HepG2 (cell line): ENCODE measurements around the gene ZNF628. TPM values are rescaled to one million over a fixed set of nuclear protein-coding genes. Genes with fewer than 3 reads are reported as not detected.
A peak's percentile ranks its signal among the peaks of the same experiment; 100 is the strongest.

Experiments
- ARID5B ChIP-seq: IDR thresholded peaks from 2 replicates; pipeline ENCODE4 v1.4.0; 2020; ENCODE audit warnings: mild to moderate bottlenecking, missing genetic modification reagents
- CAMTA2 ChIP-seq: sonication (generic); formaldehyde crosslinking; IDR thresholded peaks from 2 replicates; pipeline ENCODE4 v1.4.0; 2020; ENCODE audit warnings: mild to moderate bottlenecking, missing genetic modification reagents, borderline replicate concordance
- ELF3 ChIP-seq: IDR thresholded peaks from 2 replicates; pipeline ENCODE4 v1.6.1; 2016; ENCODE audit warnings: missing genetic modification reagents, missing compliant biosample characterization
- FOXO4 ChIP-seq: sonication (generic); formaldehyde crosslinking; conservative IDR thresholded peaks from 2 replicates; pipeline ENCODE4 v1.8.1; 2023; ENCODE audit warnings: missing genetic modification reagents
- HDAC2 ChIP-seq: sonication (generic); formaldehyde crosslinking; IDR thresholded peaks from 2 replicates; pipeline ENCODE4 v1.4.0; 2020; ENCODE audit warnings: missing genetic modification reagents
- PAF1 ChIP-seq: IDR thresholded peaks from 2 replicates; pipeline ENCODE4 v1.6.1; 2016; ENCODE audit warnings: missing genetic modification reagents, missing compliant biosample characterization
- POLR2A ChIP-seq, 2 experiments: IDR thresholded peaks; 2 replicates each; pipeline ENCODE4 v1.6.1; 2011; ENCODE audit warnings: low read depth in 2 of 2, low read length in 2 of 2, mild to moderate bottlenecking in 1 of 2, moderate library complexity in 1 of 2; ENCODE audit not compliant: insufficient read depth in 1 of 2
- PRMT3 ChIP-seq: sonication (generic); formaldehyde crosslinking; IDR thresholded peaks from 2 replicates; pipeline ENCODE4 v1.8.1; 2022; ENCODE audit warnings: low read depth, mild to moderate bottlenecking, moderate library complexity, missing genetic modification reagents, borderline replicate concordance
- RERE ChIP-seq: IDR thresholded peaks from 2 replicates; pipeline ENCODE4 v1.6.1; 2016; ENCODE audit warnings: low read depth, missing genetic modification reagents, missing compliant biosample characterization
- SATB2 ChIP-seq: sonication (generic); formaldehyde crosslinking; IDR thresholded peaks from 2 replicates; pipeline ENCODE4 v1.5.0; 2020; ENCODE audit warnings: missing genetic modification reagents
- SMARCC2 ChIP-seq: fragments of 450-650 bp; IDR thresholded peaks from 2 replicates; pipeline ENCODE4 v1.6.1; 2017; ENCODE audit warnings: antibody characterized with exemption, mild to moderate bottlenecking
- SRF ChIP-seq: IDR thresholded peaks from 2 replicates; pipeline ENCODE4 v1.6.1; 2011; ENCODE audit warnings: mild to moderate bottlenecking, low read depth, low read length, moderate library complexity
- ZBTB7A ChIP-seq: sonication (generic); formaldehyde crosslinking; IDR thresholded peaks from 2 replicates; pipeline ENCODE4 v1.8.0; 2022; ENCODE audit warnings: mild to moderate bottlenecking, missing genetic modification reagents
- ZC3H4 ChIP-seq: sonication (generic); formaldehyde crosslinking; IDR thresholded peaks from 2 replicates; pipeline ENCODE4 v1.4.0; 2020; ENCODE audit warnings: missing genetic modification reagents, borderline replicate concordance
- ZMAT3 ChIP-seq: sonication (generic); formaldehyde crosslinking; conservative IDR thresholded peaks from 2 replicates; pipeline ENCODE4 v1.7.0; 2021; ENCODE audit warnings: missing genetic modification reagents
- ZNF12 ChIP-seq: sonication (generic); formaldehyde crosslinking; IDR thresholded peaks from 2 replicates; pipeline ENCODE4 v1.5.0; 2020; ENCODE audit warnings: missing genetic modification reagents
- ZNF180 ChIP-seq: sonication (generic); formaldehyde crosslinking; IDR thresholded peaks from 2 replicates; pipeline ENCODE4 v1.4.0; 2020; ENCODE audit warnings: low read depth, missing genetic modification reagents, borderline replicate concordance
- ZNF24 ChIP-seq: fragments of 450-650 bp; IDR thresholded peaks from 2 replicates; pipeline ENCODE4 v1.6.1; 2017; ENCODE audit warnings: antibody characterized with exemption, mild to moderate bottlenecking
- ZNF30 ChIP-seq: sonication (generic); formaldehyde crosslinking; IDR thresholded peaks from 2 replicates; pipeline ENCODE4 v1.5.0; 2020; ENCODE audit warnings: mild to moderate bottlenecking, missing genetic modification reagents
- ZNF644 ChIP-seq: IDR thresholded peaks from 2 replicates; pipeline ENCODE4 v1.6.1; 2016; ENCODE audit warnings: low read depth
- ZNF773 ChIP-seq: sonication (generic); formaldehyde crosslinking; IDR thresholded peaks from 2 replicates; pipeline ENCODE4 v1.4.0; 2020; ENCODE audit warnings: missing genetic modification reagents, borderline replicate concordance
- ZNF781 ChIP-seq: sonication (generic); formaldehyde crosslinking; IDR thresholded peaks from 2 replicates; pipeline ENCODE4 v1.5.1; 2020; ENCODE audit warnings: borderline replicate concordance, mild to moderate bottlenecking, missing genetic modification reagents; ENCODE audit errors: not compliant biosample characterization
- polyA plus RNA-seq, 8 experiments: library from polyadenylated mRNA; depleted of rRNA in 3 of 8; stranded (reverse) in 7 of 8; unstranded in 1 of 8; fragments of >200 nt; fragmentation: Illumina TruSeq in 4 of 8; extraction: Trizol in 4 of 8; gene quantifications; 2 replicates each; pipeline versions ENCODE4 v1.2.1 to v1.2.3, GENCODE V29; 2011 to 2016; ENCODE audit warnings: low read depth in 4 of 8, missing spikeins in 1 of 8, mixed read lengths in 1 of 8; ENCODE audit not compliant: insufficient read depth in 1 of 8
- total RNA-seq, 5 experiments: library from RNA; depleted of rRNA; stranded (reverse); fragments of >200 nt; fragmentation: Illumina TruSeq; extraction: Trizol; gene quantifications; 2 replicates each; pipeline ENCODE4 v1.2.3, GENCODE V29; 2016; ENCODE audit warnings: low read depth in 1 of 5

ZNF628 gene
- total and polyA plus RNA-seq, 2 of the 13 experiments (the other 11 are each of a cell fraction or from before 2014, with no cell fraction given) = 0.54 to 1.2 TPM

- peak; percentile 61; the same call in 1 of the 2 replicates for TF ChIP-seq HDAC2 (CRISPR knock-in tag)
- TF ChIP-seq PAF1 (CRISPR knock-in tag) = no peak
- peak; percentile 75; the same call in 1 of the 2 replicates for TF ChIP-seq ZNF12 (CRISPR knock-in tag)
- TF ChIP-seq POLR2A (IDR thresholded peaks at IDR 0.05; ENCODE audit: insufficient read depth in 1 of 2, low read depth in 2 of 2, low read length in 2 of 2) = no peak
- TF ChIP-seq ZC3H4 = no peak
- TF ChIP-seq ZNF773 (CRISPR knock-in tag) = 0 out of 2 replicates have a peak, but pooled peaks have one; percentile 51
- TF ChIP-seq PRMT3 (CRISPR knock-in tag) = peak; percentile 67; the same call in 1 of the 2 replicates
- TF ChIP-seq ARID5B (CRISPR knock-in tag) = peak; percentile 36; the same call in 1 of the 2 replicates
- TF ChIP-seq ELF3 (CRISPR knock-in tag) = 0 out of 2 replicates have a peak, but pooled peaks have one; percentile 56
- TF ChIP-seq ZNF644 (CRISPR knock-in tag) = peak; percentile 78
- no peak for TF ChIP-seq ZNF24
- TF ChIP-seq ZBTB7A (CRISPR knock-in tag) = peak; percentile 56; the same call in 1 of the 2 replicates
- TF ChIP-seq SRF = no peak
- no peak for TF ChIP-seq ZNF30
- 0 out of 2 replicates have a peak, but pooled peaks have one; percentile 25 for TF ChIP-seq RERE
- 0 out of 2 replicates have a peak, but pooled peaks have one; percentile 62 for TF ChIP-seq SATB2 (CRISPR knock-in tag)
- no peak for TF ChIP-seq ZNF180 (CRISPR knock-in tag)
- TF ChIP-seq ZNF781 (CRISPR knock-in tag) = peak; percentile 75
- TF ChIP-seq SMARCC2 = no peak
- no peak for TF ChIP-seq ZMAT3 (CRISPR knock-in tag)
- 0 out of 2 replicates have a peak, but pooled peaks have one; percentile 52 for TF ChIP-seq FOXO4
- no peak for TF ChIP-seq CAMTA2 (CRISPR knock-in tag)
These were observed 39.0 kb upstream of the ZNF628 start (continued) for GRCh38 chr19:55437410-55437809.
